HG03558 (cell line): Measurements from ENCODE around the gene TMEM108.
A peak's percentile ranks its signal among the peaks of the same experiment; 100 is the strongest.

Experiments used
- ATAC-seq: cut with Tn5 transposase; IDR thresholded peaks from one replicate; pipeline ENCODE4 v1.9.1; 2021; ENCODE audit warnings: moderate number of reproducible peaks; ENCODE audit not compliant: unreplicated experiment; ENCODE audit errors: extremely low read depth

Gene TMEM108

GRCh38 chr3:133374708-133375402, 336.7 kb downstream of the TMEM108 start:
- ATAC-seq = no peak

- no peak for ATAC-seq
Observed at GRCh38 chr3:133375403-133375745, 337.2 kb downstream of the TMEM108 start.

GRCh38 chr3:133376810-133377209, 338.6 kb downstream of the TMEM108 start:
- no peak for ATAC-seq

- ATAC-seq = no peak
Observed at GRCh38 chr3:133377396-133377795, 339.2 kb downstream of the TMEM108 start.

- ATAC-seq = no peak
Observed at GRCh38 chr3:133379926-133380325, 341.7 kb downstream of the TMEM108 start.

- no peak for ATAC-seq
Observed at GRCh38 chr3:133380481-133381225, 342.5 kb downstream of the TMEM108 start.

- no peak for ATAC-seq
Observed at GRCh38 chr3:133381346-133382109, 343.3 kb downstream of the TMEM108 start.

GRCh38 chr3:133383175-133383574, 345.0 kb downstream of the TMEM108 start:
- no peak for ATAC-seq

- ATAC-seq = no peak
Observed at GRCh38 chr3:133383741-133384140, 345.6 kb downstream of the TMEM108 start.

GRCh38 chr3:133384331-133385027, 346.3 kb downstream of the TMEM108 start:
- peak; percentile 70 for ATAC-seq

GRCh38 chr3:133386876-133387275, 348.7 kb downstream of the TMEM108 start:
- ATAC-seq = no peak

- no peak for ATAC-seq
Observed at GRCh38 chr3:133387341-133387740, 349.1 kb downstream of the TMEM108 start.

GRCh38 chr3:133388696-133389395, 350.7 kb downstream of the TMEM108 start:
- no peak for ATAC-seq

- ATAC-seq = no peak
Observed at GRCh38 chr3:133390715-133391114, 352.5 kb downstream of the TMEM108 start.

GRCh38 chr3:133393204-133393603, 355.0 kb downstream of the TMEM108 start:
- no peak for ATAC-seq

- no peak for ATAC-seq
Observed at GRCh38 chr3:133393691-133394474, 355.7 kb downstream of the TMEM108 start.

- no peak for ATAC-seq
Observed at GRCh38 chr3:133394561-133395311, 356.5 kb downstream of the TMEM108 start.

GRCh38 chr3:133396906-133397305, 358.7 kb downstream of the TMEM108 start:
- ATAC-seq = no peak
